Activated naive CD8-positive, alpha-beta T cell treated with anti-CD3 and anti-CD28 coated beads, Interleukin-2, amount 50 U/mL, for 24 hours (primary cell): Measurements from ENCODE around the gene ARHGAP33.

ENCODE experiments used
- ATAC-seq: fragments of 150-1000 bp; cut with Tn5 transposase; one replicate; pipeline ENCODE4 v1.10.0; 2021
- DNase-seq: peaks from one replicate; pipeline ENCODE4 v3.0.0; 2021
- H3K27ac Mint-ChIP-seq: one replicate; pipeline ENCODE4 v1.8.0; 2021; ENCODE audit warnings: mild to moderate bottlenecking, mixed read lengths
- H3K27me3 Mint-ChIP-seq: one replicate; pipeline ENCODE4 v1.8.0; 2021; ENCODE audit warnings: mixed read lengths
- H3K36me3 Mint-ChIP-seq: one replicate; pipeline ENCODE4 v1.8.0; 2021; ENCODE audit warnings: low read depth, mixed read lengths
- H3K4me1 Mint-ChIP-seq: one replicate; pipeline ENCODE4 v1.8.0; 2021; ENCODE audit warnings: mixed read lengths
- H3K4me3 Mint-ChIP-seq: one replicate; pipeline ENCODE4 v1.8.0; 2021; ENCODE audit warnings: mild to moderate bottlenecking, moderate library complexity, mixed read lengths
- H3K9me3 Mint-ChIP-seq: one replicate; pipeline ENCODE4 v1.8.0; 2021; ENCODE audit warnings: mixed read lengths

The ARHGAP33 gene

GRCh38 chr19:35746087-35746462, 29.3 kb upstream of the ARHGAP33 start:
- Mint-ChIP-seq H3K9me3 (no peaks in the 10 kb centered on the region), H3K4me3 (peak overlapping the region; percentile 97), H3K27ac (peak overlapping the region; percentile 99), H3K27me3 (no peaks in the 10 kb centered on the region), H3K4me1 (peaks cover 60% of the 10 kb centered on the region), H3K36me3 (peaks cover 20% of the 10 kb centered on the region)
- DNase-seq = no peak
- no peak for ATAC-seq

- Mint-ChIP-seq H3K36me3 (peaks cover 20% of the 10 kb centered on the region), H3K4me3 (peak overlapping the region; percentile 97), H3K9me3 (no peaks in the 10 kb centered on the region), H3K4me1 (peaks cover 60% of the 10 kb centered on the region), H3K27me3 (no peaks in the 10 kb centered on the region), H3K27ac (peak overlapping the region; percentile 99)
- DNase-seq (no peak), ATAC-seq (no peak)
These were observed 28.8 kb upstream of the ARHGAP33 start for GRCh38 chr19:35746531-35746930.

- peaks cover 47% of the 10 kb centered on the region for H3K4me1 Mint-ChIP-seq
- ATAC-seq = peak; percentile 79
These were observed 27.0 kb upstream of the ARHGAP33 start, which contains the start of gene LIN37 for GRCh38 chr19:35748106-35749020. LIN37 (plus strand) TSS chr19:35748576; CDS start chr19:35748725, 149 bp downstream.

GRCh38 chr19:35750167-35750566, 25.2 kb upstream of the ARHGAP33 start:
- H3K4me1 Mint-ChIP-seq = peaks cover 39% of the 10 kb centered on the region
- H3K27me3 Mint-ChIP-seq = peaks cover 2% of the 10 kb centered on the region
- peak overlapping the region; percentile 11 for H3K4me3 Mint-ChIP-seq
- DNase-seq = no peak
- H3K36me3 Mint-ChIP-seq = peaks cover 8% of the 10 kb centered on the region
- H3K9me3 Mint-ChIP-seq = no peaks in the 10 kb centered on the region
- no peak overlapping the region for H3K27ac Mint-ChIP-seq
- no peak for ATAC-seq

More at GRCh38 chr19:35748106-35749020, 27.0 kb upstream of the ARHGAP33 start, which contains the start of gene LIN37:
- Mint-ChIP-seq H3K4me3 (peak within 1 kb of the TSS; percentile 97), H3K36me3 (peaks cover 11% of the 10 kb centered on the region), H3K9me3 (no peaks in the 10 kb centered on the region), H3K27ac (peak within 1 kb of the TSS; percentile 90), H3K27me3 (no peaks in the 10 kb centered on the region)
- DNase-seq = peak; percentile 97

GRCh38 chr19:35751839-35752745, 23.3 kb upstream of the ARHGAP33 start:
- no peak overlapping the region for H3K4me3 Mint-ChIP-seq

GRCh38 chr19:35752746-35753350, 22.5 kb upstream of the ARHGAP33 start:
- H3K4me3 Mint-ChIP-seq = no peak overlapping the region
- H3K27ac Mint-ChIP-seq = no peak overlapping the region
- H3K27me3 Mint-ChIP-seq = peaks cover 10% of the 10 kb centered on the region
- H3K36me3 Mint-ChIP-seq = peaks cover 9% of the 10 kb centered on the region
- DNase-seq = no peak
- no peaks in the 10 kb centered on the region for H3K9me3 Mint-ChIP-seq
- no peak for ATAC-seq
- peaks cover 36% of the 10 kb centered on the region for H3K4me1 Mint-ChIP-seq

More at GRCh38 chr19:35751839-35752745, 23.3 kb upstream of the ARHGAP33 start:
- peaks cover 9% of the 10 kb centered on the region for H3K36me3 Mint-ChIP-seq
- peaks cover 8% of the 10 kb centered on the region for H3K27me3 Mint-ChIP-seq
- H3K9me3 Mint-ChIP-seq = no peaks in the 10 kb centered on the region
- H3K4me1 Mint-ChIP-seq = peaks cover 31% of the 10 kb centered on the region
- ATAC-seq (no peak), DNase-seq (no peak)
- no peak overlapping the region for H3K27ac Mint-ChIP-seq

- DNase-seq (no peak), ATAC-seq (no peak)
- Mint-ChIP-seq H3K27me3 (peaks cover 12% of the 10 kb centered on the region), H3K9me3 (no peaks in the 10 kb centered on the region), H3K4me3 (no peak overlapping the region), H3K36me3 (peaks cover 10% of the 10 kb centered on the region), H3K4me1 (peaks cover 33% of the 10 kb centered on the region), H3K27ac (no peak overlapping the region)
These were observed 21.6 kb upstream of the ARHGAP33 start for GRCh38 chr19:35753634-35754369.

- H3K27ac Mint-ChIP-seq = no peak overlapping the region
- H3K27me3 Mint-ChIP-seq = peaks cover 12% of the 10 kb centered on the region
- H3K9me3 Mint-ChIP-seq = no peaks in the 10 kb centered on the region
- peaks cover 10% of the 10 kb centered on the region for H3K36me3 Mint-ChIP-seq
- no peak for ATAC-seq
- no peak overlapping the region for H3K4me3 Mint-ChIP-seq
- no peak for DNase-seq
- peaks cover 36% of the 10 kb centered on the region for H3K4me1 Mint-ChIP-seq
These were observed 20.8 kb upstream of the ARHGAP33 start for GRCh38 chr19:35754370-35755130.

- no peak overlapping the region for H3K27ac Mint-ChIP-seq
- H3K9me3 Mint-ChIP-seq = no peaks in the 10 kb centered on the region
- H3K27me3 Mint-ChIP-seq = peaks cover 12% of the 10 kb centered on the region
- no peak for ATAC-seq
- peaks cover 10% of the 10 kb centered on the region for H3K36me3 Mint-ChIP-seq
- DNase-seq = no peak
- peaks cover 34% of the 10 kb centered on the region for H3K4me1 Mint-ChIP-seq
- no peak overlapping the region for H3K4me3 Mint-ChIP-seq
These were observed 20.2 kb upstream of the ARHGAP33 start for GRCh38 chr19:35755131-35755549.

- peaks cover 12% of the 10 kb centered on the region for H3K27me3 Mint-ChIP-seq
- peaks cover 11% of the 10 kb centered on the region for H3K36me3 Mint-ChIP-seq
- H3K9me3 Mint-ChIP-seq = no peaks in the 10 kb centered on the region
- H3K27ac Mint-ChIP-seq = peak overlapping the region; percentile 60
- peak; percentile 55 for DNase-seq
- no peak for ATAC-seq
- H3K4me3 Mint-ChIP-seq = peak overlapping the region; percentile 57
- peaks cover 34% of the 10 kb centered on the region for H3K4me1 Mint-ChIP-seq
These were observed 19.6 kb upstream of the ARHGAP33 start for GRCh38 chr19:35755550-35756376.

GRCh38 chr19:35756377-35757230, 18.8 kb upstream of the ARHGAP33 start, which contains the start of gene HSPB6:
HSPB6 (minus strand) TSS chr19:35757029; CDS start chr19:35757008, 21 bp downstream.
- peak within 1 kb of the TSS; percentile 97 for H3K27ac Mint-ChIP-seq
- H3K4me1 Mint-ChIP-seq = peaks cover 34% of the 10 kb centered on the region
- DNase-seq = no peak
- peaks cover 12% of the 10 kb centered on the region for H3K27me3 Mint-ChIP-seq
- ATAC-seq = no peak
- peak within 1 kb of the TSS; percentile 90 for H3K4me3 Mint-ChIP-seq
- H3K36me3 Mint-ChIP-seq = peaks cover 11% of the 10 kb centered on the region
- no peaks in the 10 kb centered on the region for H3K9me3 Mint-ChIP-seq
